IMR-90 (cell line): ENCODE data around the gene RBPJ. TPM values are rescaled to one million over a fixed set of nuclear protein-coding genes. Genes with fewer than 3 reads are reported as not detected.

Experiments used
- ATAC-seq: fragments of 200-7000 bp; cut with Tn5 transposase; 2 replicates; pipeline ENCODE4 v1.9.1; 2020; ENCODE audit warnings: low read depth, mild to moderate bottlenecking, moderate library complexity
- BruUV-seq: library from RNA; stranded (reverse); fragments of 400-500 nt; replicated peaks from 2 replicates; lab custom pipeline; 2021; lab: Mats Ljungman, UMichigan
- CTCF ChIA-PET: fragments of 300-600 bp; formaldehyde crosslinking; extraction: SDS; loops from one replicate; lab custom pipeline; 2021; ENCODE audit warnings: antibody characterized with exemption; lab: Yijun Ruan, JAX
- POLR2A ChIA-PET: fragments of 300-600 bp; sonication (Branson Sonifier 250); formaldehyde crosslinking; loops from one replicate; lab custom pipeline; 2022; ENCODE audit warnings: antibody characterized with exemption; ENCODE audit not compliant: unreplicated experiment; lab: Charles Lee
- DNase-seq: peaks from one replicate; pipeline ENCODE4 v3.0.0; 2013
- H2AFZ ChIP-seq: replicated peaks from 2 replicates; pipeline ENCODE3; 2013; ENCODE audit warnings: low read length, mild to moderate bottlenecking; ENCODE audit not compliant: poor library complexity
- H2AK5ac ChIP-seq: 2 replicates; pipeline ENCODE4 v1.6.1; 2013; ENCODE audit warnings: low read depth, low read length, inconsistent platforms
- H2AK9ac ChIP-seq: replicated peaks from 2 replicates; pipeline ENCODE3; 2013; ENCODE audit warnings: mild to moderate bottlenecking, low read depth, low read length, moderate library complexity; ENCODE audit not compliant: poor library complexity
- H2BK120ac ChIP-seq: 2 replicates; pipeline ENCODE4 v1.6.1; 2013; ENCODE audit warnings: low read depth, low read length, inconsistent platforms
- H2BK15ac ChIP-seq: 3 replicates; pipeline ENCODE4 v1.6.1; 2013; ENCODE audit warnings: low read depth, low read length, inconsistent platforms
- H2BK20ac ChIP-seq: 2 replicates; pipeline ENCODE4 v1.6.1; 2013; ENCODE audit warnings: low read depth, mild to moderate bottlenecking, inconsistent platforms, low read length, moderate library complexity
- H2BK5ac ChIP-seq: 2 replicates; pipeline ENCODE4 v1.6.1; 2013; ENCODE audit warnings: mild to moderate bottlenecking, low read depth, low read length, inconsistent platforms; ENCODE audit not compliant: poor library complexity, severe bottlenecking
- H3K14ac ChIP-seq: replicated peaks from 2 replicates; pipeline ENCODE4 v1.6.1; 2013; ENCODE audit warnings: low read depth, low read length, inconsistent platforms
- H3K18ac ChIP-seq: 2 replicates; pipeline ENCODE4 v1.6.1; 2013; ENCODE audit warnings: low read depth, low read length, control low read depth
- H3K23ac ChIP-seq: 2 replicates; pipeline ENCODE4 v1.6.1; 2013; ENCODE audit warnings: low read depth, low read length, inconsistent platforms
- H3K27ac ChIP-seq: 2 replicates; pipeline ENCODE4 v1.5.1; 2013; ENCODE audit warnings: mild to moderate bottlenecking, control low read depth, low read length; ENCODE audit not compliant: insufficient read depth
- H3K27me3 ChIP-seq: 2 replicates; pipeline ENCODE4 v1.6.1; 2013; ENCODE audit warnings: low read length; ENCODE audit not compliant: control insufficient read depth, insufficient read depth
- H3K36me3 ChIP-seq: 2 replicates; pipeline ENCODE4 v1.6.1; 2013; ENCODE audit warnings: low read length, mixed read lengths; ENCODE audit not compliant: control insufficient read depth, insufficient read depth
- H3K4ac ChIP-seq: 2 replicates; pipeline ENCODE4 v1.6.1; 2013; ENCODE audit warnings: low read depth, low read length, inconsistent platforms
- H3K4me1 ChIP-seq: 2 replicates; pipeline ENCODE4 v1.6.1; 2013; ENCODE audit warnings: low read length, mixed read lengths; ENCODE audit not compliant: control insufficient read depth, insufficient read depth
- H3K4me2 ChIP-seq: 2 replicates; pipeline ENCODE4 v1.6.1; 2013; ENCODE audit warnings: low read depth, mild to moderate bottlenecking, control low read depth, low read length, moderate library complexity
- H3K4me3 ChIP-seq: 2 replicates; pipeline ENCODE4 v1.5.1; 2013; ENCODE audit warnings: low read depth, mild to moderate bottlenecking, control low read depth, low read length, moderate library complexity; ENCODE audit not compliant: insufficient read depth
- H3K56ac ChIP-seq: 2 replicates; pipeline ENCODE4 v1.6.1; 2013; ENCODE audit warnings: low read length, inconsistent platforms; ENCODE audit not compliant: insufficient read depth; ENCODE audit errors: extremely low read depth
- H3K79me1 ChIP-seq, 2 experiments: 2 replicates each; pipeline ENCODE4 v1.6.1; 2013; ENCODE audit warnings: low read length in 2 of 2, inconsistent platforms in 1 of 2, low read depth in 1 of 2
- H3K9ac ChIP-seq: 2 replicates; pipeline ENCODE4 v1.6.1; 2013; ENCODE audit warnings: low read depth, low read length, control low read depth
- H3K9me1 ChIP-seq: 2 replicates; pipeline ENCODE4 v1.6.1; 2013; ENCODE audit warnings: low read length, inconsistent platforms; ENCODE audit not compliant: insufficient read depth
- H3K9me3 ChIP-seq: 2 replicates; pipeline ENCODE4 v1.6.1; 2013; ENCODE audit warnings: low read length; ENCODE audit not compliant: control insufficient read depth, insufficient read depth
- H4K20me1 ChIP-seq: 2 replicates; pipeline ENCODE4 v1.6.1; 2013; ENCODE audit warnings: low read length, inconsistent platforms; ENCODE audit not compliant: insufficient read depth
- H4K5ac ChIP-seq: 2 replicates; pipeline ENCODE4 v1.6.1; 2013; ENCODE audit warnings: mild to moderate bottlenecking, low read depth, low read length, control low read depth
- H4K8ac ChIP-seq, 2 experiments: 2 replicates each; pipeline ENCODE4 v1.6.1; 2013; ENCODE audit warnings: low read depth in 2 of 2, low read length in 2 of 2, control low read depth in 1 of 2, inconsistent platforms in 1 of 2
- H4K91ac ChIP-seq: 2 replicates; pipeline ENCODE4 v1.6.1; 2013; ENCODE audit warnings: low read depth, low read length, inconsistent platforms; ENCODE audit not compliant: insufficient read depth
- CHD1 ChIP-seq: IDR thresholded peaks from 2 replicates; pipeline ENCODE4 v1.6.1; 2012; ENCODE audit warnings: low read depth, low read length, improper control_type of control experiment
- FOS ChIP-seq: fragments of 150-350 bp; IDR thresholded peaks from 2 replicates; pipeline ENCODE4 v1.6.1; 2016; ENCODE audit warnings: low read depth, low read length
- MAFK ChIP-seq: IDR thresholded peaks from 2 replicates; pipeline ENCODE4 v1.6.1; 2012; ENCODE audit warnings: low read depth, low read length, improper control_type of control experiment
- POLR2A ChIP-seq: IDR thresholded peaks from 2 replicates; pipeline ENCODE4 v1.6.1; 2012; ENCODE audit warnings: mild to moderate bottlenecking, low read depth, low read length
- RAD21 ChIP-seq: IDR thresholded peaks from 2 replicates; pipeline ENCODE4 v1.6.1; 2012; ENCODE audit warnings: low read length, improper control_type of control experiment
- RCOR1 ChIP-seq: IDR thresholded peaks from 2 replicates; pipeline ENCODE4 v1.6.1; 2012; ENCODE audit warnings: mild to moderate bottlenecking, low read length, improper control_type of control experiment; ENCODE audit not compliant: insufficient replicate concordance
- RFX5 ChIP-seq: IDR thresholded peaks from 2 replicates; pipeline ENCODE4 v1.8.0; 2012; ENCODE audit warnings: low read depth, mild to moderate bottlenecking, low read length, moderate library complexity
- SMC3 ChIP-seq: fragments of 150-350 bp; IDR thresholded peaks from 2 replicates; pipeline ENCODE4 v1.6.1; 2016; ENCODE audit warnings: low read depth, mild to moderate bottlenecking, antibody characterized with exemption, low read length, moderate library complexity
- WGBS, 2 experiments: methylation state at CpG; one replicate each; pipeline versions ENCODE4 v1.1.5 to v1.1.7; 2013; ENCODE audit warnings: missing lambda C conversion rate in 2 of 2; ENCODE audit not compliant: insufficient read length in 1 of 2; ENCODE audit errors: extremely low coverage in 2 of 2; 5-methylcytosine and 5-hydroxymethylcytosine counted together
- dilution Hi-C: fragments of 300-500 bp; cut with HindIII; formaldehyde crosslinking; loops from one replicate; pipeline ENCODE4 v1.14.3; 2018; ENCODE audit warnings: low sequenced_read_pairs; ENCODE audit not compliant: unreplicated experiment
- in situ Hi-C: fragments of 300-500 bp; cut with MboI; formaldehyde crosslinking; loops from 3 replicates; pipeline ENCODE4 v1.14.3; 2019; ENCODE audit warnings: low sequenced_read_pairs, inconsistent platforms, mixed read lengths
- intact Hi-C: fragments of 100-400 bp; cut with micrococcal nuclease; formaldehyde crosslinking; loops from 2 replicates; pipeline ENCODE4 v1.10.0; 2022
- polyA plus RNA-seq, 3 experiments: library from polyadenylated mRNA; depleted of rRNA; stranded (reverse); fragments of >200 nt; gene quantifications; 2 replicates each; pipeline ENCODE4 v1.2.3, GENCODE V29; 2012; ENCODE audit warnings: low replicate concordance in 1 of 3
- total RNA-seq: library from RNA; depleted of rRNA; stranded (reverse); fragments of >200 nt; gene quantifications from 2 replicates; pipeline ENCODE4 v1.2.3, GENCODE V29; 2012

The RBPJ gene
- total and polyA plus RNA-seq, 2 of the 4 experiments (the other 2 are of a cell fraction): 50.3 to 148 TPM

DNA sequence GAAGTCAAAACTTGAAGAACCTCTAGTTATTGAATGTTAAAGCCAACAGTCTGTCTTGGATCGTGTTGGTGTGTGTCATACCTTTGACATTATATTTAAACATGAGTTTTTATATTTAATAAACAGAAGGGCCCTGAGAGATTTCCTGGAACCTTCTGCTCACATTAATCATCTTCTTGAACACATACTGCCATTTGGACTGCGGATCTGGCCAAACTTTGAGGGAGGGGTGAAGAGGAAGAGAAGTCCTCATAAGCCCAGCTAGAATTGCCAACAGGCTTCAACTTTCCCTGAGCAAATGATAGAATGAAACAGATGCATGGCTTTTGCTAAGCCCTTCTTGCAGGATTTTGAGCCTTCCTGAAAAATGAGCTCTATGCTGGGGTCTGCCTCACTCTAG lies 142.1 kb downstream of the RBPJ start:
- H3K79me1 ChIP-seq: no peaks in the 10 kb centered on the region
- H3K27me3 ChIP-seq: no peaks in the 10 kb centered on the region
- H4K5ac ChIP-seq: peak overlapping the region; percentile 30; the same call in 1 of the 2 replicates
- peak overlapping the region; percentile 92; the same call in 1 of the 2 replicates for H3K27ac ChIP-seq
- no peak overlapping the region for H3K4me3 ChIP-seq
- H4K8ac ChIP-seq: 0 out of 4 replicates have a peak overlapping the region, but pooled peaks of 1 of the 2 experiments have one; percentile 21
- H4K20me1 ChIP-seq: no peaks in the 10 kb centered on the region
- H2AFZ ChIP-seq: no peak overlapping the region
- peak overlapping the region; percentile 68; the same call in 1 of the 2 replicates for H4K91ac ChIP-seq
- H2BK5ac ChIP-seq: peak overlapping the region; percentile 37
- no peak overlapping the region for H3K4ac ChIP-seq
- no peak overlapping the region for H3K23ac ChIP-seq
- no peak overlapping the region for H3K9ac ChIP-seq
- H2AK9ac ChIP-seq: no peak overlapping the region
- intact Hi-C loops: no loop called here
- peak overlapping the region; percentile 85 for H2BK20ac ChIP-seq
- BruUV-seq: no TSS peak
- H2BK120ac ChIP-seq: peak overlapping the region; percentile 60; the same call in 1 of the 2 replicates
- ATAC-seq (peak; percentile 5), DNase-seq (peak; percentile 71)
- dilution Hi-C loops: no loop called here
- H3K4me1 ChIP-seq: peaks cover 14% of the 10 kb centered on the region
- H2BK15ac ChIP-seq: peak overlapping the region; percentile 75; the same call in 2 of the 3 replicates
- no CpG with 5 or more reads among the region's 2 CpGs for WGBS, 2 experiments
- H3K36me3 ChIP-seq: no peaks in the 10 kb centered on the region
- ChIA-PET POLR2A (no interaction called here), CTCF (interaction anchor here (0.9 kb wide), 1 partner anchor 115 kb away, joined by 3 read pairs; no protein-coding TSS in a partner anchor)
- H2AK5ac ChIP-seq: no peak overlapping the region
- H3K4me2 ChIP-seq: peak overlapping the region; percentile 13; the same call in 1 of the 2 replicates
- H3K9me1 ChIP-seq: peaks cover 4% of the 10 kb centered on the region
- no peak overlapping the region for H3K56ac ChIP-seq
- peak overlapping the region; percentile 75 for H3K18ac ChIP-seq
- H3K9me3 ChIP-seq: peaks cover 5% of the 10 kb centered on the region; the same call in 1 of the 2 replicates
- in situ Hi-C loops: loop anchor here (25.0 kb wide), 1 partner anchor 549 kb away; no protein-coding TSS in a partner anchor
- H3K14ac ChIP-seq: no peak overlapping the region; the same call in 1 of the 2 replicates
- TF ChIP-seq CHD1 (no peak), RFX5 (no peak), FOS (no peak), POLR2A (no peak), SMC3 (no peak), MAFK (no peak), RCOR1 (no peak), RAD21 (no peak)
